ENCODE measurements around the gene FBXO36.
"Not testable (repeated sequence)": the region's sequence is repeated elsewhere in the genome, so short reads cannot be mapped to it uniquely, and the experiment has no call there.

Gene FBXO36

DNA sequence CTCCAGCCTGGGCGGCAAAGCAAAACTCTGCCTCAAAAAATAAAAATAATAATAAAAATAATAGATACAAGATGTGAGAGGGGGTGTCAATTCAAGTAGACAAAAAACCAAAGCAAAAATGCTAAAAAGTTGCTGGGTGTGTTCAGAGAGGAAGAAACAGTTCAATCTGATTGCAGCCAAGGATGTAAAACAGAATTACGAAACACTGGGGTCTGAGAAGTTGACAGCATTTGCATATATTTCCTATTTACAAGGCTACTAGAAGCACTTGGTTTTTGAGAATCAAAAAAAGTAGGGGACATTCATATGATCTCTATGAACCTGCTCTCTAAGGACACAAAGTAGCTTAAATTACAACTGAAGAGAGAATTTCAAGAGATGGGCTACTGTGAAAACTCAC lies 8.1 kb upstream of the FBXO36 start:
- DNase-seq = no peak

DNA sequence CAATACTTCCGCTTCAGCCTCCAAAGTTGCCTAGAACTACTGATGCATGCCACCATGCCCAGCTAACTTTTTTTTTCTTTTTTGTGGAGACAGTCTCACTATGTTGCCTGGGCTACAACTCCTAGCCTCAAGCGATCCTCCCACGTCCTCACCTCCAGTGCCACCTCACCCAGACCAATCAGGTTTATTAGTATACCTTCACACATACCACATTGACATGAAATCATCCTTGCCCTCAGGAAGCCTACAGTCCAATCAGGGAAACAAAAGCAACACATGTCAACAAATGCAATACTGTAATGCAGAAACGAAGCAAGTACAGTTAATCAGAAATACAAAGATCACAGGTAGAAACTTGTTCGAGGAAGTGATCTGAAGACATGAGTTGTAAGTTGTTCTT lies 4.5 kb upstream of the FBXO36 start:
- DNase-seq = no peak

DNA sequence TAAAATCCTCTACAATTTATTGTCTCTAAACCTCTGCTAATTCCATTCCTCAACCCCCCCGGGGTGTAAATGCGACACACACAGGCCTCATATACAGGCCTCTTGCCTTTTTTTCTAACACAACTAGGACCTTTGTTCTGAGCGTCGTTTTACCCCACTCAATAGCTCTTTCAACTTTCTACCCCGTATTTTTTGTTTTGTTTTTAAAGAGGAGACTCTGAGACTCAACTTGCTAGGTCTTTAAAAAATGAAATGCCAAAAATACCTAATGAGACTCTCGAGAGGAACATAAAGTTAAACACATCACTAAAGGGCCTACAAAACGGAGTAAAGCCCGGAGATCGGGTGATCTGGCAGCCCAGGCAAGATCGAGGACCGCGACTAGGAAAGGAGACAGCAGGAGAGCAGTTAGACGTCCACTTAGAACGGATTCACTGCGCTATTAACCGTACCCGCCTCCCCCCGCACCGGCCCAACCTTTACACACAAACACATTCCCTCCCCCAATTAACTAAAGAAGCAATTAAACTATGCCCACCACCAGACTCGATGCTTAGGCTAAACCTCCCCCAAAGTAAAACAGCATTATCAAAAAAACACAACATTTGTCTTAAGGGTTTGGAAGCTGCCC lies 2.2 kb upstream of the FBXO36 start:
- peak; percentile 26 to 55 for DNase-seq

DNA sequence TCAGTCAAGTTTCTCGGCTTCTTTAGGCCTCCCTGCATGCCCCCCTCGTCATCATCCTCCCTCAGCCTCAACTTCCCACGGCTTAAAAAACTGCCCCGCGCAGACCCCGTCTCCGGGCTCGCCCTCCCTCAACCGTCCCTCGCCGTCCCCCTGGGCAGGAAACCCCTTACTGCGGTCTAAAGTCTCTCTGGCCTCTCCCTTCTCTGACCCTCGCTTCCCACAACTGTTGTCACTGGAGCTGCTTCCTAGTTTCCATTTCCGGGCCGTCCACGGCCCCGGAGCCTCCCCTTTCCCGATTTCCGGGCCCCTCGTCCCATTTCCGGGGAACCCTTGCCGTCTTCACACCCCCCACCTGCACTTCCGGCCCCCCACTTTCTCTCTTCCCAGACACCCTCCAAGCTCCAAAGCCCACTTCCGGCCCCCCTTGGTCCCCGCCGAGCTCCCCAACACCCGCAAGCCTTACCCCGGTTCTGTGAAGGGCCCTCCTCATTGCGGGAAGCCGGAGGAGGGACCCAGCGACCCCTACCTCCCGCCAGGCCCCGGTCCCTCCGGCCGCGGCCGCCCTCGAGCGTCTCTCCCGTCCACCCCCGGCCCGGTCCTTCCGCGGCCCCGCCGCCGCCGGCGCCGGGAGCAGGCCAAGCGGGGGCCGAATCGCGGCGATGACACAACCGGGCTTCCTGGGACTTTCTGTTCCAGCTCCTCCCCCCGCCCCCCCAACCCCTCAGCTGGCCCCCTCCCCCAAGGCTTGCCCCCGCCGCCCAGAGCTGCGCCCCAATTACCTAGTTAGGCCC lies 1.0 kb upstream of the FBXO36 start:
- DNase-seq = peak; percentile 83 to 88

DNA sequence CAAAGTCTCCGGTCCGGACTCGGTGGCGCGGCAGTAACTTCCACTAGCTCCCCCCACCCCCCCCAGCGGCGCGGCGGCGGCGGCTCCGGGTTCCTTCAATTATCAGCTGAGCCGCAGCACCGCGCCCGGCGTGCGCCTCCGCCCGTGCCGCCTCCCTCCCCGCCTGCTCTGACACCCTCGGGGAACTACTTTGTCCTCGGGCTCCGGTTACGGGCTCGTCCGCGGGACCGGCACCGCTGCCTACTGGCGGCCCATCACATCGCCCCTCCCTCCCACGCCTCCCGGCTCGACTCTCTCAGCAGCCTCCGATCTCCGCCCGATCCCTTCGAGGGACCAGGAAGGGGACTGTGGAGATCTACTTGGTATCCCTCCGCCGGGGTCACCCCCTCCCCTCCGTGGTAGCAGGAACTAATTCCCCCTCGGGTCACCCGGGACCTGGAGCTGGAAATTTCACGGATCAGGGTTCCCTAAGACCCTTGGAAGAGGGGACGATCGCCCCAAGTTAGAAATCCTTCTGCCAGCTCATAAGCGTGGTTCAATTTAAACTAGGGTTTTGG lies 333 bp upstream of the FBXO36 start, which contains the start of gene TRIP12:
TRIP12 (minus strand) TSS at position 118 of the 557 bp plus-strand sequence. CDS start 41,930 bp downstream, outside the sequence.
- peak; percentile 86 to 92 for DNase-seq

DNA sequence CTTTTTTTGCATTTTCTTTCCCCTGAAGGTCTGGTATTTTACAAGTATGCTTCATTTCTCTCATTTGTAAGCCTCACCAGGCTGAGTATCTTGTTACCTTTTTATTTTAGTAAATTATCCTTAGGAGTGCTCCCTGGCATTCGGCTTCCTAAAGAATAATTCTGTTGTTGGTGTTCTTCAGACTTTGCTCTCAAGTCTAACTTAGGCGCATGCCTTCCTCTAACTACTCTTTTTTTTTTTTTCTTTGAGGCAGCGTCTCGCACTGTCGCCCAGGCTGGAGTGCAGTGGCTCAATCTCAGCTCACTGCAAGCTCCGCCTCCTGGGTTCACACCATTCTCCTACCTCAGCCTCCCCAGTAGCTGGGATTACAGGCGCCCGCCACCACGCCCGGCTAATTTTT lies 2.2 kb downstream of the FBXO36 start:
- DNase-seq = not testable (repeated sequence)

DNA sequence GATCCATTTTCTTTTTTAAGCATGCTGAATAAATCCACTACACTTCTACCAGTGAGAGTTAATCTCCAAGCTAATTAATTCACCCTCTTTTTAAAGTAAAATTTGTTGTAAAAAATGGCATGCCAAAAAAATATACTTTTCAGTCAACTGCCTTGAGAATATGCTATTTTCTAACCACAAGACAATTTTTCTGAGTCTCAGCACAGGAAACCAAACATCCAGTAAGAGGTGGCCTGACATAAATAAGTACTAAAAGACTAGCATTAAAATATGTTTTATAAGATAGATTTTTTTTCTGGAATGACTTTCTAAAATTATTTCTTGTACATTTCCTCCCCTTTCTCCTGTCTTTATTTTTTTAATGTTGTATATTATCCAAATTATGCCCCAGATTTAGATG lies 2.9 kb downstream of the FBXO36 start:
- no peak for DNase-seq

DNA sequence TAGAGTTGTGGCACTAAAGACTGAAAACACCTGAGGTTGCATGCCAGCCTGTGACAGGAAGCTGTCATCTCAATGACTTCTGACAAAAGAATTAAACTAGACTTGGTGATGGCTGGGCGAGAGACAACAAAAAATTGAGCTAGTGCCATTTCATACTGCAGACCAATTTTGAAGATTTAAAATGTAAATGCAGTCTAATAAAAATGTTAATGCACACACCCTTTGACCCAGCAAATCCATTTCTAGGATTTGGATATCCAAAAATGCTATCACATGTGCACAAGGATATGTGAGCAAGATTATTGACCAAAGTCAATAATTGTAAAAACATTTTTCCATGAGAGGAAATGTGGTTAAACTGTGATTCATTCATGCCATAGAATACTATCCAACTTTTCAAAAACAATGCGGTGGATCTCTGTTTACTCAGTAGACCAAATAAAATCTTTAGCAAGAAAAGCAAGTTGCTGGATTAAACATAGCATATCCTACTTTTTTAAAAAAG lies 5.6 kb downstream of the FBXO36 start:
- DNase-seq = no peak

DNA sequence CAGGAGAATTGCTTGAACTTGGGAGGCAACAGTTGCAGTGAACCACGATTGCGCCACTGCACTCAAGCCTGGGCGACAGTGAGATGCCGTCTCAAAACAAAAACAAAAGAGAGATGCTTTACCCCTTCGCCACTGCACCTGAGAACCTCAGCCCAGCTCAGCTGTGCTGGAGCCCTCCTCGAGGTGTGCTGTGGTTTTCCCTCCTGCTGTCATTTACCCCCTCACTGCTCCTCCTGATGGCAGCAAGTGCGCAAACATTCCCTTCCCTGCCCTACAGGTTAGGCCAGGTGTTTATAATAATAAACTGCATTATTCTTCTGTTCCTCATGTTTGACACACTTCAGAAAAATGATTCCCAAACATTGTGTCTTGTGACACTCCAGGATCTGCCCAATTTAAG lies 8.4 kb downstream of the FBXO36 start:
- DNase-seq = no peak

DNA sequence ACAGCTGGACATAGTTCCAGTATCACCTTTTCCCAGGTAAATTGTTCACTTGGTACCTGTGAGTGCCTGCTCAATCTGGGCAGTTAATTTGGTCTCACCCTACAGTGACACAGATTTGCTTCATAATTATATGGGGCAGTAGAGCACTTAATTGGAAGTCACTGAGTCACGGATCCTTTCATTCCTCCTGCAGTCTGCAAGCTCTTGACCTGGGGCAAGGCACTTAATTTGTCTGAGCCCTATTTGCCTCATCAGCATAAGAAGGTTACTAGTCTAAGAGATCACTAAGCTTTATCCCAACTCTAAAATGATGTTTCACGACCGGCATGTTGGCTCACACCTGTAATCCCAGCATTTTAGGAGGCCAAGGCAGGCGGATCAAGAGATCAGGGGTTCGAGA lies 8.9 kb downstream of the FBXO36 start:
- DNase-seq = no peak

DNA sequence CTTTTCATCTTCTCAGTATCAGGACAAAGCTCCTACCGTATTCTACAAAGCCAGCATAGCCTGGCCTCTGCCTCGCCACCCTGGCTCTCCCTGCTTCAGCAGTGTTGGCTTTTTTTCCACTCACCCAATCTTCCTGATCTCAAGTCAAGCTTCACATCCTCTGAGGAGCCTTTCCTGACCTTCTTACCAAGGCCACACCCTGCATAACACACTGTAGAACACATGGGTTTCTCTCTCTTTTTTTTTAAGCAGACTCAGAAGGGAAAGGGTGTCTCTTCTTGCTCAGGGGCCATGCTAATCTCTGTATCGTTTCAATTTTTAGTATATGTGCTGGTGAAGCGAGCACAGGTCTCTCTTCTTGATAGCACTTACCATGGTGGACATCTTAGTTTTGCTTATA lies 15.2 kb downstream of the FBXO36 start:
- no peak for DNase-seq

DNA sequence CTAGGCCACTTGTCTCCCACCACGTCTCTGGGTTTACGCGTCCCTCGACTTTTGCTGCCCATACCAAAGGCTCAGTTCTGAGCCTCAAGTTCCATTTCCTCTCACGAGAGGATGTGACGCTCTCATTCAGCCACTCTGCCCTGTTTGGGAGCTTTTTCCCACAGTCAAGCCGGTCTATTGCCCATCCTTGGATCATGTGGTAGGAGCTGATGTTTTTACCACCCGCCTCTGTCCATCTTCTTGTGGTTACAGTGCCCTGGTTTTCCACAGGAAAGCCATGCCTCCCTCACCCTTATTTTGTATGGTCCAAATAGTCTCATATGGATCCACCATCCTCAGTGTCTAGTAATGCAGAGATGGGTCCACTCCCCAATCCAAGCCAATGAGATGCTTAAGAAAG lies 20.4 kb downstream of the FBXO36 start:
- no peak for DNase-seq

DNA sequence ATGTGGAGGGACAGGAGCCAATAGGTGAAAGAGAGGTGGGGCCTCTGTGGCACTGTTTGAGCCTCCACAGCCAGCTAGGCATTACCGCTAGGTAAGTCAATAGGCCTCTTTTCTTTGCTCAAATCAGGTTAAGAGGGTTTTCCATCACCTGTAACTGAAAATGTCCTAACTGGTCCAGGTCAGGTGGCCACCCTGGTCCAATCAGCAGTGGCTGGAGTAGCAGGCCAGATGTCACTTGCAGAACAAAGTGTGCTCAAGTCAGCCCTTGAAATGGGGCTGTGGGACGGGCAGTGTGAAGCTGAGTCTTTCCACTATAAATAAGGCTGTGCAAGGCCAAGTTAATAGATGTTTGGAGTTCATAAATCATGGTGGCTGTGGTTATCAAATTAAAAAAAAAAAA lies 20.9 kb downstream of the FBXO36 start:
- DNase-seq = no peak

DNA sequence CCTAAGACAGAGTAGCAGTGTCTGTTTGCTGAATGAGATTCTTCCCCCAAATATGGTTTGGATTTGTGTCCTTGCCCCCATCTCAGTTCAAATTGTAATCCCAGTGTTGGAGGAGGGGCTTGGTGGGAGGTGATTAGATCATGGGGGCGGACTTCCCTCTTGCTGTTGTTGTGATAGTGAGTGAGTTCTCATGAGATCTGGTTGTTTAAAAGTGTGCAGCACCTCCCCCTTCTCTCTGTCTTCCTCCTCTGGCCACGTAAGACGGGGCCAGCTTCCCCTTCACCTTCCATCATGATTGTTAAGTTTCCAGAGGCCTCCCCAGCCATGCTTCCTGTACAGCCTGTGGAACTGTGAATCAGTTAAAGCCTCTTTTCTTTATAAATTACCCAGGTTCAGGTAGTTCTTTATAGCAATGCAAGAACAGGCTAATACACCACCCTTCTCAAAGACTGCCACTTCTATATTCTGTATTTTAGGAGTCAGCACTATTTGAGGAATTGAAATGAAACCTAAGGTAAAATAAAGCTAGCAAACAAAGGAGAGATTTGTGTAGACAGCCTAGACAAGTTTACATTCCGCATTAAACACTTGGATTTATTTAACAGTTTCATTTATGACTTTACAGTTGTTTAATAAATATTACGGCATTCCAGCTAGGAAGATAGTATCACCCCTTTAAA lies 21.6 kb downstream of the FBXO36 start:
- no peak for DNase-seq

DNA sequence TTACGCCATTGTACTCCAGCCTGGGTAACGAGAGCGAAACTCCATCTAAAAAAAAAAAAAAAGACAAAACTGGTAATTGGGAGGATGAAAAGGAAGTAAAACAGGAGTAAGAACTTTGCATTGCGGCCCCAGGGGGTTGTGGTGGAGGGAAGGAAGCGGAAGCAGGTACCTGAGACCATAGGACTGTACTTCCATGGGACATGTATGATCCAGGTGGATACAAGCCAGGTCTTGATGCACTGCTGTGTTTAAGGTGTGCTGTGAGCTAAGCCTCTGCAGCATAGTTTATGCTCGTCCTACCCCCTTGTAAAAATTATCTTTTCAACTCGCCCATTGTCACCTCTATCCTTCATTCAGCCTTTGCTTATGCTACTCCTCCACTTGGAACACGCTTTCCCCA lies 23.7 kb downstream of the FBXO36 start:
- DNase-seq = no peak

DNA sequence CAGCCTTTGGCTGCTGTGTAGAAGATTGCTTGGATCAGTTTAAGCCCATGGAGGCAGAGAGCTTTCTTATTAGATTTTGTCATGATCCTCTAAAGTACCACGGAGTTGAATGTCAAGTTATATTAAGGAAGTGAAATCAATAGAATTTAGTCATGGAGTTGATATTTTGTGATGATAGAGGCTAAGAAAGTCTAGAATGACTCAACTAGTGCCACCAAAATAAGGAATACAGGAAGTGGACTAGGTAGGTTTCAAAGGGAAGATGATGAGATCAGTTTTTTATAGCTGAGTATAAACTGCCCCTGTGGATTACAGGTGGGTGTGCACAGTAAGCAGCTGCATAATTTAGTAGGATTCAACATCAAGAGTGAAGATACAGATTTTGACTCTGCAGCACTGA lies 25.2 kb downstream of the FBXO36 start:
- no peak for DNase-seq

DNA sequence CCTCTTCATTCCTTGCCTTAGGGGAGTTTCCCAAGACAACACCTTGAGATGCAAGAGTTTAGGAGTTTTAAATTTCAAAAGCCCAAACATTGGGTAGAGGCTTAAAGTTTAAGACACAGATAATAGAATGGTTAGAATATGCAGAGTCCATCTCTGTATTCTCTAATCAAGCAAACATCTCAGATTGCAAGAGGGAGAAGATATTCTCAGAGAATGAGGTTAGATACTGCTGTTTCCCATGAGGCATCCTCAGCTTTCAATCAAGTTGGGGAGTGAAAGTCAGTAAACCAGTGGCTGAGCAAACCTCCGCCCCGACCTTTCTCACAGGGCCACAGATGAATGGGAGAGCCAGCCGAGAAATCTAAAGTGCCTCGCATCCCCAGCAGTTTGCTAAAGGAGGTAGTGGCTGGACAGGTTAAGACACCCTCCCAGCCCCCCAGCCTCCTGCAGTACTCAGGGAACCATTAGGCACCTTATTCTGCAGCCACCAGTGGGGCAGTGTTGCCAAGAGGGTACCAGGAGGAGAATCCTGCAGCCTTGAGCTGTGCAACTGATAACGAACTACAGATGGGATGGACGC lies 30.0 kb downstream of the FBXO36 start:
- DNase-seq = no peak

DNA sequence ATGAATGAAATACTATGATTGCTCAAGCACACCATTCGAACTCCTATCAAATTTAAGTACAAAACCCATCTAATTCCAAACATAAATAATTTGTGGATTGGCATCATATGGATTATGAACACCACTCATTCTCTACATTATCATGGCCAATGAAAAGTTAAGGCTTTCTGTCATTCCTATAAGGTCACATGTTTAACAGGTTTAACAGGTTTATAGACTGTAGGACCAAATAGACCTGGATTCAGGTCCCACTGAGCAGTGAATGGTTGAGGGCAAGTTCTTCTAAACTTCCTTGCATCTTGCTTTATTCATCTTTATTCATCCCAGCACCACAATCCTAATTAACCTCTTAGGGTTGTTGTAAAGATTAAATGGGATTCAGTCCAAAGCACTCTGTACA lies 33.4 kb downstream of the FBXO36 start:
- no peak for DNase-seq

DNA sequence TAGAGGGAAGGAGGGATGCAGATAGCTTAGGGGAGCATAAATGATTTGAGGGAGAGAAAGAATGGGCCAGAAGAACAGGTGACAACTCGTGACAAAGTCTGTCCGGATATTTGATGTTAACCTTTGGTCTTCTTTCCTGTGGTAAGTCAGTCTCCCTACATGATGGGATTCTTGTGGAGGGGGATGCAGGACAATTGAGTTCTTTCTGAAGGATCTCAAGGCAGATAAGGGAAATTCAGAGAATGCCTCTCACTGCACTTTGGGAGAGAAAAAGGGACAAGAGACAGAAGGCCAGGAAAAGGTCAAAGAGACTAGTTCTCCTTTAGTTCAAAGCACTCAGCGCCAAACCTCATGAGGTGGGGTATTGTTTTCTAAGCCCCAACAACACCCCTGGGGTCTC lies 34.2 kb downstream of the FBXO36 start:
- DNase-seq = no peak

DNA sequence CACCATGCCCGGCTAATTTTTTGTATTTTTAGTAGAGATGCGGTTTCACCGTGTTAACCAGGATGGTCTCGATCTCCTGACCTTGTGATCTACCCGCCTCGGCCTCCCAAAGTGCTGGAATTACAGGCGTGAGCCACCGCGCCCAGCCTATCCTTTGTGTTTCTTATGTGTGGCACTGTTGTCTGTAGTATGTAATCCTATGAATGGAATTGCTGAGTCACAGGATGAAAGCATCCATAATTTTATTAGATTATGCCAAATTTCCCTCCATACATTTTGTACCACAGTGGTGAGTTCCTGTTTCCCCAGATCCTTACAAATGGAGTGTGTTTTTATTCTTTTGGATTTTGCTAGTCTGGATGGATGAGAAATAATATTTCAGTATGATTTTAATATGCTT lies 41.3 kb downstream of the FBXO36 start:
- DNase-seq = not testable (repeated sequence)

DNA sequence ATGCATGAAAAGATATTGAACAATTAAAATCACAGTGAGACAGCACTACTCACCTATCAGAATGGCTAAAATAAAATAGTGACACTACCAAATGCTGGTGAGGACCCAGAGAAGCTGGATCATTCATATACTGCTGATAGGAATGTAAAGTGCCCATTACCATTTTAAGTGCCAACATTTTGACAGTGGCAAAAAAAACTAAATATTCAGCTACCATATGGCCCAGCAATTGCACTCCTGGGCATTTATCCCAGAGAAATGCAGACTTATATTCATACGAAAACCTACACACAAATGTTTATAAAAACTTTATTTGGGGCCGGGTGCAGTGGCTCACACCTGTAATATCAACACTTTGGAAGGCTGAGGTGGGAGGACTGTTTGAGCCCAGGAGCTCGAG lies 47.6 kb downstream of the FBXO36 start:
- DNase-seq = no peak

DNA sequence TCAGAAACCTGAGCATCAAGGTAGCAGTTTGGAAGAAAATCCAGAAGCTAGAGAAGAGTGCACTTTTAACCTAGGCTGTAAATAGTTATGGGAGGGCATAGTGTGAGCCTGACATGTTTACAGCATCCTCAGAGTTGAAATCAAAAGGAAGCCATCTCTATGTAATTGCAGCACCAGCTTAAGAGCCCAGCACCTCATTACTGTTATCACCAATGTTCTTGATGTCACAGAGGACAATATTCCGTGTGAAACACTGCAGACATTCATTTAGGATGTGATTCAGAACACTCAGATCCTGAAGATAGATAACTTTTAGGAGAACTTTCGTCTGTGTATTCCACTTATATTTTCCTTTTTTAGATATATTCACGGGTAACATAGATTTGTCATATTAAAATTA lies 48.1 kb downstream of the FBXO36 start:
- no peak for DNase-seq

DNA sequence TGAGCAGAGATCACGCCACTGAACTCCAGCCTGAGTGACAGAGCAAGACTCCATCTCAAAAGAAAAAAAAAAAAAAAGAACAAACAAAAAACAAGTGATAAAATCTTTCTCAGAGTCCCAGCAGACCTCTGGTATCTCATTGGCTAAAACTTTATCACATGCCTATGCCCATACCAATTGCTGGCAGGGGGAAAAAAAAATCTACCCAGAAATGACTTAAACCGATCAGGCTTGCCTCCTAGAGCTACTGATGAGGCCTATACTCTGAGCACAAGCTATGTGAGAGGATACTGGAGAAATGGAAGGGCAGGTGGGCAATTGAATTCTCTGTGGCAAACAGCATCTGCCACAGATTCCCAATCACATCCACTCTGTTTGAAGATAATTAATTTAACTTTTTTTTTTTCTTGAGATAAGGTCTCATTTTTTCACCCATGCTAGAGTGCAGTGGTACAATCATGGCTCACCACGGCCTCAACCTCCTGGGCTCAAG lies 49.0 kb downstream of the FBXO36 start:
- DNase-seq = no peak
